ENCODE measurements around the gene TMEM253. TPM values are rescaled to one million over a fixed set of nuclear protein-coding genes. Genes with fewer than 3 reads are reported as not detected.

TMEM253 gene
- total RNA-seq, 1 experiment from 2014 or later = not detected

DNA sequence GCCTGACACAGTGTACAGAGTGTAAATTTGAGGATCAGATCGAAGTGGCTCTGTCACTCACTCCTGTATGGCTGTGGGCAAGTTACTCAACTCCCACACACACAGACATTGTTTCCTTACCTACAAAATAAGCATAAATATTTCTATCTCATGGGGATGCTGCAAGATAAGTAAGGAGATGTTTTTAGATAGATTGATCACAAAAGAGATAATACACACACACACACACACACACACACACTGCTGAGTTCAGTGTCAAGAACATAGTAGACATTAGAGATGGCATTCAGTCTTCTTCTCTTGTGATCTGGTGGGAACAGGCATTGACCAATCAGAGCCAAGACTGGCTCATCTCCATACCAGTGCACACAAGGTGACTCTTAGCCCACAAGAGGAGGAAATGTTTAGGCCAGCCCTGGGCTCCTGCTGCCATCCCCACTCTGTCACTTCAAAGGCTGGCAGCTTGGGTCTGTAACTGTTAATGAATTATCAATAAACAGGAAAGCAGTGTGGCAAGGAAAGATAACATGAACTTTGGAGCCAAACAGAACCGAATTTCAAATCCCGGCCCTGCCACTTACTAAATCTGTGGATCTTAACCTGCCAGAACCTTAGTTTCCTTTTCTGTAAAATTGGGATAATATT lies 46.6 kb upstream of the TMEM253 start:
- Histone ChIP-seq H3K9me2 (replicated peaks; ENCODE audit: low read length) (no peaks in the 10 kb centered on the region), H3K4me3 (ENCODE audit: low read length) (no peak overlapping the region), H3K27ac (ENCODE audit: low read length) (no peak overlapping the region), H3K36me3 (ENCODE audit: low read depth, low read length) (no peaks in the 10 kb centered on the region), H3F3A (ENCODE audit: low read length, unreplicated experiment) (no peaks in the 10 kb centered on the region), H2AFZ (ENCODE audit: low read length) (no peak overlapping the region), H3K27me3 (ENCODE audit: low read length) (peaks cover 24% of the 10 kb centered on the region), H3K9me3 (ENCODE audit: low read length) (no peaks in the 10 kb centered on the region), H3K4me2 (ENCODE audit: low read length) (no peak overlapping the region), H4K20me1 (ENCODE audit: low read length) (no peaks in the 10 kb centered on the region), H3K79me2 (ENCODE audit: low read length) (no peaks in the 10 kb centered on the region), H3K9ac (ENCODE audit: low read length) (no peak overlapping the region), H3K4me1 (ENCODE audit: insufficient read depth, low read length) (no peaks in the 10 kb centered on the region)
- POLR2A ChIA-PET (ENCODE audit: unreplicated experiment) = no interaction called here
- no peak for TF ChIP-seq EZH2phosphoT487 (IDR thresholded peaks at IDR 0.05; ENCODE audit: borderline replicate concordance, low read length)
- TF ChIP-seq EZH2 (IDR thresholded peaks at IDR 0.05; ENCODE audit: low read length, unreplicated experiment) = no peak
- TF ChIP-seq CTCF (conservative IDR thresholded peaks at IDR 0.05; ENCODE audit: low read depth, low read length) = no peak
- intact Hi-C loops (cut with micrococcal nuclease) = no loop called here
- no TSS peak for BruUV-seq (replicated peaks)
- CTCF ChIA-PET = no interaction called here
- DNase-seq (no peak), ATAC-seq (no peak)

- H3K4me1 ChIP-seq (ENCODE audit: insufficient read depth, low read length) = no peaks in the 10 kb centered on the region
- peaks cover 21% of the 10 kb centered on the region for H3K27me3 ChIP-seq (ENCODE audit: low read length)
- no peak for DNase-seq
- ChIA-PET POLR2A (ENCODE audit: unreplicated experiment) (no interaction called here), CTCF (no interaction called here)
- intact Hi-C loops (cut with micrococcal nuclease) = no loop called here
- TF ChIP-seq EZH2phosphoT487 (IDR thresholded peaks at IDR 0.05; ENCODE audit: borderline replicate concordance, low read length) = no peak
- no peak for TF ChIP-seq EZH2 (IDR thresholded peaks at IDR 0.05; ENCODE audit: low read length, unreplicated experiment)
- H3K9me3 ChIP-seq (ENCODE audit: low read length) = no peaks in the 10 kb centered on the region
- no peaks in the 10 kb centered on the region for H3K36me3 ChIP-seq (ENCODE audit: low read depth, low read length)
- H4K20me1 ChIP-seq (ENCODE audit: low read length) = no peaks in the 10 kb centered on the region
- H3K27ac ChIP-seq (ENCODE audit: low read length) = no peak overlapping the region
- H3K9me2 ChIP-seq (replicated peaks; ENCODE audit: low read length) = no peaks in the 10 kb centered on the region
- H2AFZ ChIP-seq (ENCODE audit: low read length) = no peak overlapping the region
- H3F3A ChIP-seq (ENCODE audit: low read length, unreplicated experiment) = no peaks in the 10 kb centered on the region
- no peak for ATAC-seq
- H3K4me2 ChIP-seq (ENCODE audit: low read length) = no peak overlapping the region
- BruUV-seq (replicated peaks) = no TSS peak
- no peaks in the 10 kb centered on the region for H3K79me2 ChIP-seq (ENCODE audit: low read length)
- no peak overlapping the region for H3K9ac ChIP-seq (ENCODE audit: low read length)
- H3K4me3 ChIP-seq (ENCODE audit: low read length) = no peak overlapping the region
Measured at GRCh38 chr14:21054768-21055145, 46.1 kb upstream of the TMEM253 start.

- H3K9ac ChIP-seq (ENCODE audit: low read length) = no peak overlapping the region
- H4K20me1 ChIP-seq (ENCODE audit: low read length) = no peaks in the 10 kb centered on the region
- TF ChIP-seq EZH2phosphoT487 (IDR thresholded peaks at IDR 0.05; ENCODE audit: borderline replicate concordance, low read length) = no peak
- TF ChIP-seq EZH2 (IDR thresholded peaks at IDR 0.05; ENCODE audit: low read length, unreplicated experiment) = no peak
- no peak for TF ChIP-seq CTCF (conservative IDR thresholded peaks at IDR 0.05; ENCODE audit: low read depth, low read length)
- H3K79me2 ChIP-seq (ENCODE audit: low read length) = no peaks in the 10 kb centered on the region
- H3F3A ChIP-seq (ENCODE audit: low read length, unreplicated experiment) = no peaks in the 10 kb centered on the region
- H3K27ac ChIP-seq (ENCODE audit: low read length) = no peak overlapping the region
- intact Hi-C loops (cut with micrococcal nuclease) = no loop called here
- DNase-seq = no peak
- no TSS peak for BruUV-seq (replicated peaks)
- POLR2A ChIA-PET (ENCODE audit: unreplicated experiment) = no interaction called here
- no peaks in the 10 kb centered on the region for H3K36me3 ChIP-seq (ENCODE audit: low read depth, low read length)
- peaks cover 18% of the 10 kb centered on the region for H3K27me3 ChIP-seq (ENCODE audit: low read length)
- no peaks in the 10 kb centered on the region for H3K9me2 ChIP-seq (replicated peaks; ENCODE audit: low read length)
- H3K9me3 ChIP-seq (ENCODE audit: low read length) = no peaks in the 10 kb centered on the region
- H3K4me3 ChIP-seq (ENCODE audit: low read length) = no peak overlapping the region
- no peak for ATAC-seq
- no peaks in the 10 kb centered on the region for H3K4me1 ChIP-seq (ENCODE audit: insufficient read depth, low read length)
- CTCF ChIA-PET = no interaction called here
- no peak overlapping the region for H2AFZ ChIP-seq (ENCODE audit: low read length)
- H3K4me2 ChIP-seq (ENCODE audit: low read length) = no peak overlapping the region
Measured at GRCh38 chr14:21055432-21056117, 45.3 kb upstream of the TMEM253 start.

Data from PC-3 (cell line).